ENCODE results near the gene INTS12. TPM values are rescaled to one million over a fixed set of nuclear protein-coding genes. Genes with fewer than 3 reads are reported as not detected.

INTS12 gene
- total RNA-seq, 1 donor from 2014 or later = 20.8 TPM

GRCh38 chr4:105714932-105715331 lies 6.4 kb upstream of the INTS12 start:
- no peak for DNase-seq (ENCODE audit: extremely low spot score, unreplicated experiment)
- Mint-ChIP-seq H3K36me3 (no peaks in the 10 kb centered on the region), H3K27ac (no peak overlapping the region), H3K4me1 (ENCODE audit: unreplicated experiment) (peaks cover 22% of the 10 kb centered on the region), H3K27me3 (no peaks in the 10 kb centered on the region), H3K9me3 (no peaks in the 10 kb centered on the region), H3K4me3 (no peak overlapping the region)
- no peak for TF ChIP-seq CTCF (conservative IDR thresholded peaks at IDR 0.05)

- no peak for TF ChIP-seq CTCF (conservative IDR thresholded peaks at IDR 0.05)
- Mint-ChIP-seq H3K27ac (peak overlapping the region; percentile 56), H3K4me3 (peak overlapping the region; percentile 31)
Measured at GRCh38 chr4:105714071-105714521, 5.6 kb upstream of the INTS12 start.

GRCh38 chr4:105712766-105713165 lies 4.3 kb upstream of the INTS12 start:
- no peak overlapping the region for H3K4me3 Mint-ChIP-seq
- DNase-seq (ENCODE audit: extremely low spot score, unreplicated experiment) = no peak
- no peak for TF ChIP-seq CTCF (conservative IDR thresholded peaks at IDR 0.05)
- no peaks in the 10 kb centered on the region for H3K27me3 Mint-ChIP-seq
- H3K27ac Mint-ChIP-seq = no peak overlapping the region
- peaks cover 31% of the 10 kb centered on the region for H3K4me1 Mint-ChIP-seq (ENCODE audit: unreplicated experiment)
- no peaks in the 10 kb centered on the region for H3K36me3 Mint-ChIP-seq
- H3K9me3 Mint-ChIP-seq = no peaks in the 10 kb centered on the region

More at GRCh38 chr4:105714071-105714521, 5.6 kb upstream of the INTS12 start:
- no peaks in the 10 kb centered on the region for H3K9me3 Mint-ChIP-seq
- H3K36me3 Mint-ChIP-seq = no peaks in the 10 kb centered on the region
- H3K27me3 Mint-ChIP-seq = no peaks in the 10 kb centered on the region
- no peak for DNase-seq (ENCODE audit: extremely low spot score, unreplicated experiment)
- H3K4me1 Mint-ChIP-seq (ENCODE audit: unreplicated experiment) = peaks cover 29% of the 10 kb centered on the region

GRCh38 chr4:105710678-105711077 lies 2.2 kb upstream of the INTS12 start:
- Mint-ChIP-seq H3K4me1 (ENCODE audit: unreplicated experiment) (peaks cover 36% of the 10 kb centered on the region), H3K27me3 (no peaks in the 10 kb centered on the region), H3K36me3 (peaks cover 8% of the 10 kb centered on the region), H3K4me3 (peak overlapping the region; percentile 63), H3K9me3 (no peaks in the 10 kb centered on the region), H3K27ac (peak overlapping the region; percentile 36)
- TF ChIP-seq CTCF (conservative IDR thresholded peaks at IDR 0.05) = no peak
- no peak for DNase-seq (ENCODE audit: extremely low spot score, unreplicated experiment)

- Mint-ChIP-seq H3K4me1 (ENCODE audit: unreplicated experiment) (peaks cover 34% of the 10 kb centered on the region), H3K4me3 (peak overlapping the region; percentile 99), H3K27me3 (no peaks in the 10 kb centered on the region), H3K36me3 (peaks cover 12% of the 10 kb centered on the region), H3K9me3 (no peaks in the 10 kb centered on the region), H3K27ac (peak overlapping the region; percentile 98)
- no peak for DNase-seq (ENCODE audit: extremely low spot score, unreplicated experiment)
- no peak for TF ChIP-seq CTCF (conservative IDR thresholded peaks at IDR 0.05)
Measured at GRCh38 chr4:105710012-105710600, 1.6 kb upstream of the INTS12 start.

Data from type B pancreatic cell (in vitro differentiated cells).